K562 (cell line): ENCODE measurements around the gene VEGFB. TPM values are rescaled to one million over a fixed set of nuclear protein-coding genes. Genes with fewer than 3 reads are reported as not detected.

ENCODE experiments used
- ATAC-seq: fragments of 200-7000 bp; cut with Tn5 transposase; 3 replicates; pipeline ENCODE4 v1.9.1; 2020; ENCODE audit warnings: moderate library complexity
- BruUV-seq: library from RNA; stranded (reverse); fragments of 400-500 nt; replicated peaks from 2 replicates; lab custom pipeline; 2021; lab: Mats Ljungman, UMichigan
- CTCF ChIA-PET: fragments of 300-600 bp; formaldehyde crosslinking; extraction: SDS; loops from one replicate; lab custom pipeline; 2021; ENCODE audit warnings: low intra/inter-chr PET ratio; lab: Yijun Ruan, JAX
- POLR2A ChIA-PET: fragments of 300-600, 350-650 bp; sonication (Branson Sonifier 250); formaldehyde crosslinking; extraction: SDS; loops from one replicate; lab custom pipeline; 2021; ENCODE audit warnings: antibody characterized with exemption, inconsistent platforms; lab: Yijun Ruan, JAX
- DNase-seq, 4 experiments: peaks; one replicate each; pipeline versions ENCODE4 v3.0.0 to v3.0.0-alpha.2; 2011 to 2018; ENCODE audit warnings: low spot score in 3 of 4, mixed read lengths in 3 of 4; ENCODE audit errors: extremely low read depth in 1 of 4
- FAIRE-seq: peaks from 2 replicates; lab custom pipeline; 2011; peaks lifted over from hg19 to GRCh38; lab: Jason Lieb, UNC
- H2AFZ ChIP-seq: 2 replicates; pipeline ENCODE4 v1.6.0; 2011; ENCODE audit warnings: low read depth, low read length, control low read depth, inconsistent platforms
- H3K27ac ChIP-seq: fragments of 200-600 bp; 3 replicates; pipeline ENCODE4 v1.8.0; 2011; ENCODE audit warnings: low read depth, mild to moderate bottlenecking, control low read depth, inconsistent platforms, low read length, moderate library complexity, mixed read lengths; ENCODE audit errors: extremely low read depth
- H3K27me3 ChIP-seq, 2 experiments: fragments of 300-600 bp in 1 of 2; 2 replicates in 1 of 2; 3 replicates in 1 of 2; pipeline versions ENCODE4 v1.6.0 to v1.8.0; 2011; ENCODE audit warnings: inconsistent platforms in 2 of 2, low read length in 2 of 2, mild to moderate bottlenecking in 1 of 2, mixed read lengths in 1 of 2, moderate library complexity in 1 of 2; ENCODE audit not compliant: control insufficient read depth in 2 of 2, insufficient read depth in 2 of 2
- H3K36me3 ChIP-seq: fragments of 300-600 bp; 3 replicates; pipeline ENCODE4 v1.8.0; 2011; ENCODE audit warnings: mild to moderate bottlenecking, low read length, inconsistent platforms; ENCODE audit not compliant: control insufficient read depth, insufficient read depth
- H3K4me1 ChIP-seq, 2 experiments: fragments of 200-600 bp in 1 of 2; replicated peaks in 1 of 2; 2 replicates in 1 of 2; 3 replicates in 1 of 2; pipeline versions ENCODE4 v1.5.1 to v1.8.0; 2011; ENCODE audit warnings: inconsistent platforms in 2 of 2, low read length in 2 of 2, mild to moderate bottlenecking in 1 of 2, mixed read lengths in 1 of 2, moderate library complexity in 1 of 2; ENCODE audit not compliant: control insufficient read depth in 2 of 2, insufficient read depth in 2 of 2
- H3K4me2 ChIP-seq: 2 replicates; pipeline ENCODE4 v1.6.1; 2011; ENCODE audit warnings: low read length, control low read depth, inconsistent platforms, mixed read lengths; ENCODE audit not compliant: insufficient read depth
- H3K4me3 ChIP-seq: fragments of 200-600 bp; sonication (generic), shearing (Covaris generic); 2 replicates; pipeline ENCODE4 v1.5.1; 2016; ENCODE audit warnings: control low read depth, inconsistent platforms
- H3K79me2 ChIP-seq: fragments of 200-600 bp; 3 replicates; pipeline ENCODE4 v1.8.0; 2011; ENCODE audit warnings: low read length, inconsistent platforms; ENCODE audit not compliant: control insufficient read depth, insufficient read depth
- H3K9ac ChIP-seq, 2 experiments: 2 replicates each; pipeline versions ENCODE4 v1.6.0 to v1.6.1; 2011; ENCODE audit warnings: low read depth in 2 of 2, low read length in 2 of 2, control low read depth in 1 of 2, inconsistent platforms in 1 of 2, mild to moderate bottlenecking in 1 of 2, mixed read lengths in 1 of 2; ENCODE audit not compliant: insufficient read depth in 1 of 2
- H3K9me1 ChIP-seq: one replicate; pipeline ENCODE4 v1.6.0; 2011; ENCODE audit warnings: inconsistent platforms, mild to moderate bottlenecking, low read length, moderate library complexity; ENCODE audit not compliant: control insufficient read depth, insufficient read depth
- H3K9me3 ChIP-seq: replicated peaks from 2 replicates; pipeline ENCODE4 v1.5.1; 2011; ENCODE audit warnings: low read depth, low read length, inconsistent platforms; ENCODE audit not compliant: control insufficient read depth, insufficient read depth
- H4K20me1 ChIP-seq: replicated peaks from 2 replicates; pipeline ENCODE4 v1.6.1; 2011; ENCODE audit warnings: low read length, inconsistent platforms, mixed read lengths; ENCODE audit not compliant: control insufficient read depth, insufficient read depth
- BRF2 ChIP-seq: IDR thresholded peaks from 3 replicates; pipeline ENCODE4 v1.6.1; 2011; ENCODE audit warnings: borderline replicate concordance, mild to moderate bottlenecking; ENCODE audit not compliant: insufficient read length, insufficient read depth
- DEAF1 ChIP-seq: fragments of 450-650 bp; formaldehyde crosslinking; IDR thresholded peaks from 2 replicates; pipeline ENCODE4 v1.4.0; 2020; ENCODE audit warnings: mild to moderate bottlenecking, moderate library complexity
- EP300 ChIP-seq: IDR thresholded peaks from 2 replicates; pipeline ENCODE4 v1.6.1; 2012; ENCODE audit warnings: low read length, improper control_type of control experiment
- HNRNPLL ChIP-seq: fragments of 200-400 bp; formaldehyde crosslinking; IDR thresholded peaks from 2 replicates; pipeline ENCODE4 v1.6.1; 2017; ENCODE audit warnings: low read length, low read depth, mild to moderate bottlenecking; ENCODE audit not compliant: poor library complexity, severe bottlenecking
- RNF219 ChIP-seq: fragments of 250-450 bp; sonication (Bioruptor Pico); IDR thresholded peaks from 2 replicates; pipeline ENCODE4 v1.5.0; 2022; ENCODE audit warnings: mild to moderate bottlenecking
- ZBTB12 ChIP-seq: fragments of 250-450 bp; sonication (Bioruptor Pico); IDR thresholded peaks from 2 replicates; pipeline ENCODE4 v1.4.0; 2020
- ZNF143 ChIP-seq: sonication (generic); formaldehyde crosslinking; IDR thresholded peaks from 2 replicates; pipeline ENCODE4 v1.9.0; 2022; ENCODE audit warnings: mild to moderate bottlenecking, missing genetic modification reagents
- ZNF274 ChIP-seq: IDR thresholded peaks from 2 replicates; pipeline ENCODE4 v1.6.1; 2011; ENCODE audit warnings: low read depth, mild to moderate bottlenecking, low read length, moderate library complexity, borderline replicate concordance
- ZNF707 ChIP-seq: fragments of 250-450 bp; sonication (Bioruptor Pico); conservative IDR thresholded peaks from 2 replicates; pipeline ENCODE4 v1.8.0; 2022; ENCODE audit warnings: inconsistent platforms, mild to moderate bottlenecking, moderate library complexity
- WGBS: fragments of 100-300 bp; shearing (Covaris generic); methylation state at CpG from one replicate; pipeline ENCODE4 v1.1.6; 2016; ENCODE audit warnings: low coverage, mixed read lengths; ENCODE audit not compliant: insufficient coverage; ENCODE audit errors: missing lambda C conversion rate; 5-methylcytosine and 5-hydroxymethylcytosine counted together
- in situ Hi-C: fragments of 300-500 bp; cut with MboI; formaldehyde crosslinking; loops from 4 replicates; pipeline ENCODE4 v1.15.0; 2018; ENCODE audit warnings: inconsistent platforms, mixed read lengths
- intact Hi-C: fragments of 100-400 bp; cut with micrococcal nuclease; formaldehyde crosslinking; loops from 2 replicates; pipeline ENCODE4 v1.14.2; 2022
- polyA plus RNA-seq, 8 experiments: library from polyadenylated mRNA; depleted of rRNA in 4 of 8; stranded (reverse) in 5 of 8; unstranded in 3 of 8; fragments of >200 nt; fragmentation: Nextera tagmentation in 2 of 8; fragmentation: Illumina TruSeq in 1 of 8; extraction: Ambion mirVana in 2 of 8; extraction: Trizol in 1 of 8; gene quantifications; 2 replicates each; pipeline versions ENCODE4 v1.2.1 to v1.2.3, GENCODE V29; 2011 to 2014; ENCODE audit warnings: inconsistent platforms in 1 of 8, missing spikeins in 1 of 8
- total RNA-seq, 7 experiments: library from RNA; depleted of rRNA in 6 of 7; stranded (reverse); fragments of >200 nt in 6 of 7; fragmentation: Illumina TruSeq in 2 of 7; extraction: Trizol in 2 of 7; gene quantifications; 2 replicates each; pipeline versions ENCODE4 v1.2.1 to v1.2.3, GENCODE V29; 2011 to 2021; ENCODE audit warnings: low replicate concordance in 1 of 7

Gene VEGFB
- total and polyA plus RNA-seq, 9 of the 15 experiments (the other 6 are each of a cell fraction or from before 2014, with no cell fraction given), result 11.0 to 83.4 (median 25.7) TPM

GRCh38 chr11:64240435-64241240, 6.3 kb downstream of the VEGFB start, which contains the start of gene FKBP2:
FKBP2 (plus strand) TSS chr11:64241095; CDS start chr11:64242388, 1,293 bp downstream.
- Histone ChIP-seq H3K4me3 (peak within 1 kb of the TSS; percentile 99), H3K27ac (peak within 1 kb of the TSS; percentile 95), H3K9me1 (no peaks in the 10 kb centered on the region), H3K4me2 (peak within 1 kb of the TSS; percentile 92), H3K9ac (peak within 1 kb of the TSS; percentile 93 to 97), H2AFZ (peak within 1 kb of the TSS; percentile 75), H3K9me3 (no peaks in the 10 kb centered on the region), H3K27me3 (no peaks in the 10 kb centered on the region), H4K20me1 (0 out of 2 replicates have a peak, but pooled peaks cover 3% of the 10 kb centered on the region), H3K36me3 (peaks cover 71% of the 10 kb centered on the region), H3K4me1 (peaks cover 27 to 70% of the 10 kb centered on the region in 2 experiments), H3K79me2 (peaks cover 57% of the 10 kb centered on the region)
- BruUV-seq, result TSS peak; percentile 85
- ChIA-PET CTCF (no interaction called here), POLR2A (interaction anchor here (0.5 to 1.0 kb wide), 11 partner anchors 8 to 700 kb away, joined by 3 to 6 read pairs (median 5); partner anchors contain the start of genes ESRRA and FERMT3)
- WGBS, result under 1% methylated on average over 51 of the region's 58 CpGs
- in situ Hi-C loops, result no loop called here
- DNase-seq (peak; percentile 89 to 98 (median 93)), FAIRE-seq (peak; percentile 89), ATAC-seq (peak; percentile 70)
- intact Hi-C loops, result loop anchor here (10.0 kb wide), 1 partner anchor 64 kb away; the partner anchor contains the start of genes CATSPERZ and ESRRA
- no peak for TF ChIP-seq BRF2
- peak; percentile 21; the same call in 1 of the 2 replicates for TF ChIP-seq EP300
- TF ChIP-seq ZBTB12, result peak; percentile 91
- TF ChIP-seq HNRNPLL, result peak; percentile 57
- TF ChIP-seq ZNF143 (CRISPR knock-in tag), result no peak
- TF ChIP-seq ZNF707 (CRISPR knock-in tag), result no peak
- peak; percentile 14; the same call in 1 of the 2 replicates for TF ChIP-seq RNF219 (CRISPR knock-in tag)
- no peak for TF ChIP-seq ZNF274
- no peak; the same call in 1 of the 2 replicates for TF ChIP-seq DEAF1 (CRISPR knock-in tag)
